Upper lobe of left lung (tissue), 6 donors: Measurements from ENCODE around the gene PDZK1IP1. TPM values are rescaled to one million over a fixed set of nuclear protein-coding genes. Genes with fewer than 3 reads are reported as not detected.

ENCODE experiments used
- total RNA-seq, 6 donors: library from RNA; depleted of rRNA in 4 of 6; stranded (reverse); fragments of >200 nt in 4 of 6; gene quantifications; one replicate each; pipeline versions ENCODE4 v1.1.0 to v1.2.1, GENCODE V29; 2016 to 2021
- donor health status: DM: no; HTN: no; CAD: no; lungs with moderate emphysema.
- donor health status: DM: no; HTN: yes; CAD: no; lungs with severe emphysema.

Gene PDZK1IP1
- total RNA-seq, 6 donors from 2014 or later: 17.8 to 57.6 (median 41.4) TPM

Other genes with a start within 250 kb of the PDZK1IP1 start
- gene CYP4A11, start 248.6 kb downstream of the PDZK1IP1 start, total RNA-seq: under 1 TPM in 1 of 6 donors, not detected in 5; 0.14 TPM
- 10 to 100 TPM in 5 of 6 donors, 1 to 10 TPM in 1; 8.9 to 61.3 (median 21.4) TPM for gene CYP4X1, start 166.4 kb downstream of the PDZK1IP1 start, total RNA-seq
- 10 to 100 TPM in 1 of 6 donors, 1 to 10 TPM in 5; 2.1 to 10.0 (median 6.6) TPM for gene CYP4Z1, start 122.8 kb downstream of the PDZK1IP1 start, total RNA-seq
- 1 to 10 TPM in 4 of 6 donors, under 1 TPM in 2; 0.13 to 3.1 (median 1.6) TPM for gene CYP4A22, start 52.6 kb downstream of the PDZK1IP1 start, total RNA-seq
- gene TAL1, start 42.2 kb upstream of the PDZK1IP1 start, total RNA-seq: 10 to 100 TPM in 4 of 6 donors, 1 to 10 TPM in 2; 4.2 to 16.4 (median 10.8) TPM
- 1 to 10 TPM; 1.1 to 7.0 (median 2.9) TPM for gene STIL, start 124.1 kb upstream of the PDZK1IP1 start, total RNA-seq
- 100 to 1,000 TPM in 3 of 6 donors, 10 to 100 TPM in 3; 36.7 to 134 (median 97.7) TPM for gene CMPK1, start 143.8 kb upstream of the PDZK1IP1 start, total RNA-seq
- gene FOXE3, start 226.2 kb upstream of the PDZK1IP1 start, total RNA-seq: not detected
- under 1 TPM; under 0.01 to 0.69 (median 0.40) TPM for gene FOXD2, start 248.0 kb upstream of the PDZK1IP1 start, total RNA-seq